ENCODE results near the gene LAMA3. TPM values are rescaled to one million over a fixed set of nuclear protein-coding genes. Genes with fewer than 3 reads are reported as not detected.

Gene LAMA3
- total RNA-seq, 1 experiment from 2014 or later = 6.4 TPM

DNA sequence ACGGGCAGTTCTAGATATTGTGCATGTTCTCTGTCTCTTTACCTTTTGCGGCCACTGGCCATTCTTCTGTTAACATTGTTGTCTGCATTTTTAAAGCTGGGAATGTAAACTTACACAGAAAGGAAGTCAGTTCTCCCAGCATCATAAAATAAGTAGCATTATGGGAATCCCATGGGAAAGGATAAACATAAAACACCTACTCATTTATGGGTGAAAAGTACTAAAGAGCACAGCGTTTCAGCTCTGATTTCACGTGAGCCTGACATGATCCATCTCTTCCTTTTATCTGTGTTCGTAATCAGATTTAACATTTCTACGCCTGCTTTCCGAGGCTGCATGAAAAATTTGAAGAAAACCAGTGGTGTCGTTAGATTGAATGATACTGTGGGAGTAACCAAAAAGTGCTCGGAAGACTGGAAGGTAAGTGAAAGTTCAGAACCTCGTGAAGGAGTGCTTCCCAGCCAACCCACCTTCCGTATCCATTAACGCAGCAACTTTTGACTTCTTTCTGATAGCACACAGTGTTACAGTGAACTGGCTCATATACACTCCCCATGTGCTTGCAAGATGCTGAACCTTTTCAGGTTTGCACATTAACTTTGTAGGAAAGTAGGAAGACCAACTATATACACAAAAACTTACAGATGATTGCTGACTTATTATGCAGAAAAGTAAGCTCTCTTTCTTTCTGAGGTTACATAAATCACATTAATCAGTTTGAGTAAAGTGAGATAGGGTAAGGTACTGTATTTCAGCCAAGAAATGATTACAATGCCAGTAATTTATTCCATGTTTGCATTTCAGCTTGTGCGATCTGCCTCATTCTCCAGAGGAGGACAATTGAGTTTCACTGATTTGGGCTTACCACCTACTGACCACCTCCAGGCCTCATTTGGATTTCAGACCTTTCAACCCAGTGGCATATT lies 238.8 kb downstream of the LAMA3 start:
- no peak for DNase-seq
- Histone ChIP-seq H3K36me3 (peaks cover 16% of the 10 kb centered on the region), H3K9me3 (no peaks in the 10 kb centered on the region), H3K4me3 (no peak overlapping the region), H3K27me3 (no peaks in the 10 kb centered on the region)

- no peak overlapping the region for H3K4me3 ChIP-seq
- H3K27me3 ChIP-seq = no peaks in the 10 kb centered on the region
- H3K9me3 ChIP-seq = no peaks in the 10 kb centered on the region
- peaks cover 12% of the 10 kb centered on the region for H3K36me3 ChIP-seq
- no peak for DNase-seq
Observed at GRCh38 chr18:23929362-23929930, 240.2 kb downstream of the LAMA3 start.

- no peaks in the 10 kb centered on the region for H3K9me3 ChIP-seq
- no peak for DNase-seq
- no peaks in the 10 kb centered on the region for H3K27me3 ChIP-seq
Observed at GRCh38 chr18:23930002-23930401, 240.7 kb downstream of the LAMA3 start.

GRCh38 chr18:23932385-23933067 lies 243.3 kb downstream of the LAMA3 start:
- no peaks in the 10 kb centered on the region for H3K27me3 ChIP-seq
- no peaks in the 10 kb centered on the region for H3K9me3 ChIP-seq
- no peak for DNase-seq
- H3K4me3 ChIP-seq = no peak overlapping the region
- H3K36me3 ChIP-seq = peaks cover 17% of the 10 kb centered on the region

More at GRCh38 chr18:23930002-23930401, 240.7 kb downstream of the LAMA3 start:
- Histone ChIP-seq H3K4me3 (no peak overlapping the region), H3K36me3 (peaks cover 17% of the 10 kb centered on the region)

GRCh38 chr18:23933407-23933806 lies 244.2 kb downstream of the LAMA3 start:
- Histone ChIP-seq H3K36me3 (peaks cover 15% of the 10 kb centered on the region), H3K27me3 (no peaks in the 10 kb centered on the region), H3K4me3 (no peak overlapping the region), H3K9me3 (no peaks in the 10 kb centered on the region)
- DNase-seq = no peak

DNA sequence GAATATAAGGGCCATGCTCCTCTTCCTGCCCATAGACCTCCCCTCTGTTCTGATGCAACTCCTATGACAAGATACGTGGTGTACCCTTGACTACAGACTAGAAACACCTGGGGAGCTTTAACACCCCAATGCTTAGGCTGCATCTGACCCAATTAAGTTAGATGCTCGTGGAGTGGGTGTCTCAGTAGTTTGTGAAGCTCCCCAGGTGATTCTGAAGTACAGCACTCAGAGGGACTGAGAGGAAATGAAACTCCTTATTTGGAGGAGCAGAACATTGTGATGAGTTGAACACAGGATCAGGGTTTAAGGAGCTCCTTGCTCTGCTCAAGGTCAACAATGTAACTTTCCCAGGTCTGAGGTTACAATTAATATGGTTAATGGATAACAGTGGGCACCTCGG lies 245.0 kb downstream of the LAMA3 start:
- no peaks in the 10 kb centered on the region for H3K9me3 ChIP-seq
- no peak overlapping the region for H3K4me3 ChIP-seq
- no peaks in the 10 kb centered on the region for H3K27me3 ChIP-seq
- peaks cover 15% of the 10 kb centered on the region for H3K36me3 ChIP-seq
- DNase-seq = no peak

DNA sequence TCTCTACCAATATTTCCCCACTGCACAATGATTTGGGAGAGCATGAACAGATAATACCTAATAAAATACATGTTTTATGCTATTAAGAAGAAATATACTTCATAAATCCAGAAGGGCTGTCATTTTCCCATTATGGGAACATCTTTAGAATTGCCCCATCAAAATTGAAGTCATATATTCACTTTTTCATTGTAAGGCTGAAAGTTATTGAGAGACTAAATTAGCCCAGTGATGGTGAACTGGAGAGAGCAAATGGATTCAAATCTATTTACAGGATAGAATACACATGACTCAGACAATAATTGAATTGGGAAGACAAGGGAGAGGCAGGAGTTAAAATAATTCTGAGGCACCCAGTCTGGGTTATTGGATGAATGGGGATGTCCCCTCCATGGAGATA lies 245.6 kb downstream of the LAMA3 start:
- Histone ChIP-seq H3K4me3 (no peak overlapping the region), H3K9me3 (no peaks in the 10 kb centered on the region), H3K27me3 (no peaks in the 10 kb centered on the region), H3K36me3 (peaks cover 15% of the 10 kb centered on the region)
- DNase-seq = no peak

- Histone ChIP-seq H3K27me3 (no peaks in the 10 kb centered on the region), H3K9me3 (no peaks in the 10 kb centered on the region), H3K36me3 (peaks cover 15% of the 10 kb centered on the region), H3K4me3 (no peak overlapping the region)
- DNase-seq = no peak
Observed at GRCh38 chr18:23935804-23936203, 246.6 kb downstream of the LAMA3 start.

- peaks cover 11% of the 10 kb centered on the region for H3K36me3 ChIP-seq
- DNase-seq = no peak
- no peaks in the 10 kb centered on the region for H3K9me3 ChIP-seq
- no peaks in the 10 kb centered on the region for H3K27me3 ChIP-seq
- H3K4me3 ChIP-seq = no peak overlapping the region
Observed at GRCh38 chr18:23936381-23936958, 247.2 kb downstream of the LAMA3 start.

DNA sequence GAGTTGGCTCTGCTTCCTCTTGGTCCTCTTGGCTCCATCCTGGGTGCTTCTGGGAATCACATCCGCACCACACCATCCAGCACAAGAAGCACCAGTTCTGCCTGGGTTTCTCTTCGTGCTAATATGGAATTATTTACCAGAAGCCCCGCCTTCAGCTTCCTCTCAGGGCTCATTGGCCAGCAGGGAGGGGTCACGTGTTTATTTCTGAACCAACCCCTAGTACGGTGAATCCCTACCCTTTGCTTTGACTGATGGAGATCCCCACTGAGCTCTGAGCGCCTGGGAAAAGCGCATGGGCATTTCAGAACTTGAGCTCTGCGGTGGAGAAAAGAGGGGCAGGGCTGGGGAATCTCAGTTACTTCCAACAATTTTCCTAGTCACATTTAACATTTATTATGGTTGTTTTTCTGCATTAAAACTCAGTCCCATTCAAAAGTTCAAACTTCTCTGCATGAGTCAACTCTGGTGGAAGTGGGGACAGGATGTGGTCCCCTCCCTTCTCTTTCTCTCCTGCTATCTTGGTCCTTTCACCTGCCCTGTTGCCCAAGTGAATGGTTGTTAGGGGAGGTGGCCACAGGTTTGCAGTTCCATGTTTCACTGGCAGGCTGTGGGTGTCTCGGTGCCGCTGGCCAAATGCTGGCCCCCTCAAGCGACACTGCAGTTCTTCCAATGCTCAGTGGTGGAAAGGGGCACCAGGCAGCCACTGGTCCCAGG lies 248.9 kb downstream of the LAMA3 start:
- Histone ChIP-seq H3K27me3 (no peaks in the 10 kb centered on the region), H3K4me3 (no peak overlapping the region), H3K36me3 (peaks cover 5% of the 10 kb centered on the region), H3K9me3 (no peaks in the 10 kb centered on the region)
- DNase-seq = no peak

DNA sequence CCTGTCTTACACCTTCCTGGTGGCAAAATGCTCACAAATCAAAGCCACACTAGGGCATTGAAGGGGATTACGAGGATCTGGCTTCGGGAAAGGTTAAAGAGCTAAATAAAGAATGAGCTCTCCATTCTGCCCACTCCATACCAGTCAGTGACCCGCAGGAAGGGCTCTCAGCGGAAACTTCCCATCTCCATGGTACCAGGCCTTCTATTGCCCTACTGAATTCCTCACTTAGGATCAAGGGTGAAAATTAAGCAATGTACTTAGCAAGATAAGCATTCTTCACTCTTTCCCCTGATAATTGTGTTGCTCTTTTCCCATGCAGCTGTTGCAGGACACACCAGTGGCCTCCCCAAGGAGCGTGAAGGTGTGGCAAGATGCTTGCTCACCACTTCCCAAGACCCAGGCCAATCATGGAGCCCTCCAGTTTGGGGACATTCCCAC lies 249.7 kb downstream of the LAMA3 start:
- Histone ChIP-seq H3K27me3 (no peaks in the 10 kb centered on the region), H3K9me3 (no peaks in the 10 kb centered on the region), H3K4me3 (no peak overlapping the region), H3K36me3 (peaks cover 5% of the 10 kb centered on the region)
- DNase-seq = no peak

GRCh38 chr18:23939366-23939765 lies 250.1 kb downstream of the LAMA3 start:
- Histone ChIP-seq H3K27me3 (no peaks in the 10 kb centered on the region), H3K4me3 (no peak overlapping the region), H3K36me3 (peaks cover 5% of the 10 kb centered on the region), H3K9me3 (no peaks in the 10 kb centered on the region)
- no peak for DNase-seq

DNA sequence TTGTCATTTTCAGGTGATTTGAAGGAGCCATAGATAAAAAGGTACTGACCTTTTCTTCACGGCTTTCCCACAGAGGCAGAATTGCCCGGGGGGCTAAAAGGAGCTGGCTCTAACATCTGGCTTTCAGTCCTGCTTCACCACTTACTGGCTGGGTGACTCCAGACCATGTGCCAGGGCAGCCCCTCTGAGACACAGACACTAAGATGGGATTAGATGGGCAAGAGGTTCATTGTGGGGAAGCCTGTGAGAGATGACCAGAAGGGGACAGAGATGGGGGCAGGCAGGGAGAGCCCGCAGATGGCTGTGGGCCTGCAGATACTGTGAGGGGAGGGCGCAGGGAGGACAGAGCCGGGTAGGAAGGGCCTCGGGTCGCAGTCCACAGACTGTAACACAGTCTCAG lies 250.6 kb downstream of the LAMA3 start:
- H3K27me3 ChIP-seq = no peaks in the 10 kb centered on the region
- peaks cover 2% of the 10 kb centered on the region for H3K36me3 ChIP-seq
- no peak overlapping the region for H3K4me3 ChIP-seq
- H3K9me3 ChIP-seq = no peaks in the 10 kb centered on the region
- DNase-seq = no peak

DNA sequence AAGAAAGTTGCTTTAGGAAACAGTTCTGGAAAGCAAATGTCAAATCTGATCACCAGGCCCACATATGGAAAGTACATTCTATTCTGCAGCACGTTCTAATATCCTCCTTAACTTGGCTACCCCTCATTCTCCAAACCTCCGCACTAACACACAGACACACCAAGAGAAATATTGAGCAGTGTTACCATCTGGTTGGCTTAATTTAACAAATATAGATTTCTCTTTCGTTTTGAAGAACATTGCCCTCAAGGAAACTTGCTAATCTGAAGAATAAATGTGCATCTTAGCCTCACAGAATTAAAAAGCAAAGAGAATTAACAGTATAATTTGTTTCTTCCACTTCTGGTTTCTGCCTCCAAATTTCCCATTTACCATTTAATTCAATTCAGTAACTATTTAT lies 252.5 kb downstream of the LAMA3 start:
- no peaks in the 10 kb centered on the region for H3K27me3 ChIP-seq
- no peaks in the 10 kb centered on the region for H3K9me3 ChIP-seq
- 0 out of 2 replicates have a peak, but pooled peaks cover 4% of the 10 kb centered on the region for H3K36me3 ChIP-seq
- no peak for DNase-seq
- H3K4me3 ChIP-seq = no peak overlapping the region

- no peaks in the 10 kb centered on the region for H3K9me3 ChIP-seq
- H3K4me3 ChIP-seq = no peak overlapping the region
- H3K36me3 ChIP-seq = 0 out of 2 replicates have a peak, but pooled peaks cover 4% of the 10 kb centered on the region
- no peak for DNase-seq
- H3K27me3 ChIP-seq = no peaks in the 10 kb centered on the region
Observed at GRCh38 chr18:23943104-23943503, 253.9 kb downstream of the LAMA3 start.

- H3K36me3 ChIP-seq = 0 out of 2 replicates have a peak, but pooled peaks cover 4% of the 10 kb centered on the region
- no peak for DNase-seq
- H3K9me3 ChIP-seq = no peaks in the 10 kb centered on the region
- H3K4me3 ChIP-seq = no peak overlapping the region
- H3K27me3 ChIP-seq = no peaks in the 10 kb centered on the region
Observed at GRCh38 chr18:23943903-23944624, 254.8 kb downstream of the LAMA3 start.
